ENCODE measurements around the gene ZNF462.

ZNF462 gene

GRCh38 chr9:106964329-106964728, 101.4 kb downstream of the ZNF462 start:
- no peaks in the 10 kb centered on the region for H4K20me1 ChIP-seq
- no peak overlapping the region for H3K9ac ChIP-seq
- H3K36me3 ChIP-seq = no peaks in the 10 kb centered on the region
- no peak overlapping the region for H3K4me3 ChIP-seq
- no peaks in the 10 kb centered on the region for H3K9me3 ChIP-seq
- no peaks in the 10 kb centered on the region for H3K27me3 ChIP-seq
- H3K4me2 ChIP-seq = no peak overlapping the region
- no peak overlapping the region for H3K27ac ChIP-seq
- no peak for TF ChIP-seq Cebpa-rat (IDR thresholded peaks at IDR 0.05)
- H3K4me1 ChIP-seq = no peaks in the 10 kb centered on the region

- Histone ChIP-seq H3K27ac (no peak overlapping the region), H3K4me3 (no peak overlapping the region), H3K9ac (no peak overlapping the region), H3K27me3 (no peaks in the 10 kb centered on the region), H4K20me1 (no peaks in the 10 kb centered on the region), H3K4me2 (no peak overlapping the region), H3K9me3 (no peaks in the 10 kb centered on the region), H3K4me1 (no peaks in the 10 kb centered on the region), H3K36me3 (no peaks in the 10 kb centered on the region)
- TF ChIP-seq Cebpa-rat (IDR thresholded peaks at IDR 0.05) = no peak
Observed at GRCh38 chr9:106964822-106965525, 102.0 kb downstream of the ZNF462 start.

DNA sequence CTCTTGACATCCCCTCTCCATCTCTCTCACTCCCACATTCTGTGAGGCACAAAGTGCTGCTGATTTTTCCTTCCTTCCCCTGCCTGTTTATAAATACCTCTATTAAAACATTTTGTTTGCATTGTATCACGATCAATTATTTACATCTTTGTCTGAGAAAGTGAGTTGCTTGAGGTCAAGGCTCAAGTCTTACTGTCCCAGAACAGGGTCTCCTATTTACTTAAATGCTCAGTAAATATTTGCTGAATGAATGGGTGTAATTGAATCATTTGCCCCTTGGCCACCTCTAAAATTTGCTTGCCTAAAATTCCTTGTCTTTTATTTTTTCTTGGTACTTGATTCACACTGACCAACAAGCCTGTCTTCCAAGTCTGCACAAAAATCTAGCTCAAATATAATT, 103.5 kb downstream of the ZNF462 start:
- no peak overlapping the region for H3K4me2 ChIP-seq
- H3K27ac ChIP-seq = no peak overlapping the region
- no peak overlapping the region for H3K9ac ChIP-seq
- no peaks in the 10 kb centered on the region for H3K4me1 ChIP-seq
- H3K27me3 ChIP-seq = no peaks in the 10 kb centered on the region
- TF ChIP-seq Cebpa-rat (IDR thresholded peaks at IDR 0.05) = no peak
- no peaks in the 10 kb centered on the region for H3K36me3 ChIP-seq
- H4K20me1 ChIP-seq = no peaks in the 10 kb centered on the region
- no peak overlapping the region for H3K4me3 ChIP-seq
- no peaks in the 10 kb centered on the region for H3K9me3 ChIP-seq

- Histone ChIP-seq H3K36me3 (peaks cover 15% of the 10 kb centered on the region), H3K9me3 (no peaks in the 10 kb centered on the region), H3K4me1 (peaks cover 9% of the 10 kb centered on the region; the same call in 1 of the 2 replicates), H3K4me2 (no peak overlapping the region), H3K9ac (no peak overlapping the region), H3K4me3 (no peak overlapping the region), H3K27me3 (no peaks in the 10 kb centered on the region), H3K27ac (no peak overlapping the region), H4K20me1 (no peaks in the 10 kb centered on the region)
- no peak for TF ChIP-seq Cebpa-rat (IDR thresholded peaks at IDR 0.05)
Observed at GRCh38 chr9:106969696-106970095, 106.7 kb downstream of the ZNF462 start.

GRCh38 chr9:106970219-106970975, 107.4 kb downstream of the ZNF462 start:
- no peak overlapping the region for H3K27ac ChIP-seq
- no peak overlapping the region for H3K9ac ChIP-seq
- peaks cover 9% of the 10 kb centered on the region; the same call in 1 of the 2 replicates for H3K4me1 ChIP-seq
- no peak for TF ChIP-seq Cebpa-rat (IDR thresholded peaks at IDR 0.05)
- no peak overlapping the region for H3K4me2 ChIP-seq
- H4K20me1 ChIP-seq = no peaks in the 10 kb centered on the region
- H3K4me3 ChIP-seq = no peak overlapping the region
- H3K27me3 ChIP-seq = no peaks in the 10 kb centered on the region
- no peaks in the 10 kb centered on the region; the same call in 1 of the 2 replicates for H3K9me3 ChIP-seq
- peaks cover 22% of the 10 kb centered on the region for H3K36me3 ChIP-seq

DNA sequence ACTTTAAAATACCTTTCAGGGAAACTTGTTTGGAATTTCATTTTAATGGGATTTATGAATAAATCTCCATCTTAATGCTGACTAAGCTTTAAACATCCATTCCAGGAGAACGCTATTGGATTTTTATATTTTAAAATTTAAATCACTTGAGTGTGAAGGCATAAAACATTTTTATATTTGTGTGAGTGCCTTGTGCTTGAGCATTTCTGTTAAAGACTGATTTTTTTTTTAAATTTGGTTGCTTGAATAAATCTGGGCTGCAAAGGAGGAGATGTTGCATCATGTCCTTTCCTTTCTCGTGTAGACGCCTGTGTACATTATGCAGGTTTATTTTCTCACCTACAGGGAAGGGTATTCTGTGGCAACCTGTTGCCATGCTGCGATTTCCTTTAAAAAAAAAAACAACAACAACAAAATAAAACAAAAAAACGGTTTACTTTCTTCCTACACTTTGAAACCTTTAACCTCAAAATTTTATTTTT, 108.1 kb downstream of the ZNF462 start:
- H3K4me2 ChIP-seq = no peak overlapping the region
- no peak overlapping the region for H3K27ac ChIP-seq
- no peak overlapping the region for H3K4me3 ChIP-seq
- H3K9ac ChIP-seq = no peak overlapping the region
- no peaks in the 10 kb centered on the region for H3K27me3 ChIP-seq
- TF ChIP-seq Cebpa-rat (IDR thresholded peaks at IDR 0.05) = no peak
- H3K9me3 ChIP-seq = no peaks in the 10 kb centered on the region; the same call in 1 of the 2 replicates
- peaks cover 9% of the 10 kb centered on the region; the same call in 1 of the 2 replicates for H3K4me1 ChIP-seq
- peaks cover 28% of the 10 kb centered on the region for H3K36me3 ChIP-seq
- H4K20me1 ChIP-seq = no peaks in the 10 kb centered on the region

GRCh38 chr9:106972082-106972481, 109.1 kb downstream of the ZNF462 start:
- Histone ChIP-seq H3K27ac (no peak overlapping the region), H3K4me3 (no peak overlapping the region), H3K27me3 (no peaks in the 10 kb centered on the region), H3K4me1 (peaks cover 9% of the 10 kb centered on the region; the same call in 1 of the 2 replicates), H4K20me1 (no peaks in the 10 kb centered on the region), H3K9me3 (no peaks in the 10 kb centered on the region; the same call in 1 of the 2 replicates), H3K4me2 (no peak overlapping the region), H3K36me3 (peaks cover 36% of the 10 kb centered on the region), H3K9ac (no peak overlapping the region)
- TF ChIP-seq Cebpa-rat (IDR thresholded peaks at IDR 0.05) = no peak

- Histone ChIP-seq H3K4me2 (no peak overlapping the region), H3K9me3 (no peaks in the 10 kb centered on the region; the same call in 1 of the 2 replicates), H3K9ac (no peak overlapping the region), H3K4me3 (no peak overlapping the region), H4K20me1 (no peaks in the 10 kb centered on the region), H3K27ac (no peak overlapping the region), H3K4me1 (peaks cover 9% of the 10 kb centered on the region; the same call in 1 of the 2 replicates), H3K27me3 (no peaks in the 10 kb centered on the region), H3K36me3 (peaks cover 45% of the 10 kb centered on the region)
- TF ChIP-seq Cebpa-rat (IDR thresholded peaks at IDR 0.05) = no peak
Observed at GRCh38 chr9:106974341-106974740, 111.4 kb downstream of the ZNF462 start.

DNA sequence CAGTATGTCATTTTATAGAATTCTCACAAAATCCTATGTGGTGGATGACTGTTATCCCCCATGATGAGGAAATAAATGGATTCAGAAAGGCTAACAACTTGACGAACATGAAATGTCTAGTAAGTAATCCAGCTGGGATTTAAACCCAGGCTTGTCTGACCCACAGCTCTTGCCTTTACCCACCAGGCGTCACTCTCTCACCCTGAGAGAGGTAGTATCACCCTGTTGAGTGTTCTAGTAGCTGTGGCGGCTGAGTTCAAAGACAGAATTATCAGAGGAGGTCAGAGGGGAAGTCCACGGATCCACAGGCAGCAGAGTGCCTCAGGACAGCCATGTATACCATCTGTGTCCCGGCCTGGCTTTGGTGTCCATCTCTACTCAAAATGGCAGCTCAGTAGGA, 113.8 kb downstream of the ZNF462 start:
- H3K9ac ChIP-seq = no peak overlapping the region
- H3K4me1 ChIP-seq = peaks cover 9% of the 10 kb centered on the region; the same call in 1 of the 2 replicates
- no peak overlapping the region for H3K4me2 ChIP-seq
- H3K9me3 ChIP-seq = no peaks in the 10 kb centered on the region; the same call in 1 of the 2 replicates
- H4K20me1 ChIP-seq = no peaks in the 10 kb centered on the region
- H3K27me3 ChIP-seq = no peaks in the 10 kb centered on the region
- TF ChIP-seq Cebpa-rat (IDR thresholded peaks at IDR 0.05) = no peak
- no peak overlapping the region for H3K4me3 ChIP-seq
- H3K27ac ChIP-seq = no peak overlapping the region
- peaks cover 45% of the 10 kb centered on the region for H3K36me3 ChIP-seq

- no peak overlapping the region for H3K4me3 ChIP-seq
- H4K20me1 ChIP-seq = no peaks in the 10 kb centered on the region
- H3K9ac ChIP-seq = no peak overlapping the region
- no peak overlapping the region for H3K27ac ChIP-seq
- H3K4me2 ChIP-seq = no peak overlapping the region
- peaks cover 36% of the 10 kb centered on the region for H3K36me3 ChIP-seq
- no peak for TF ChIP-seq Cebpa-rat (IDR thresholded peaks at IDR 0.05)
- no peaks in the 10 kb centered on the region for H3K27me3 ChIP-seq
- H3K4me1 ChIP-seq = no peaks in the 10 kb centered on the region
- H3K9me3 ChIP-seq = no peaks in the 10 kb centered on the region; the same call in 1 of the 2 replicates
Observed at GRCh38 chr9:106980551-106981101, 117.7 kb downstream of the ZNF462 start.
